Activated T-cell treated with anti-CD3 and anti-CD28 coated beads for 24 hours (primary cell): ENCODE measurements around the gene WRAP73.

Source experiments
- DNase-seq: peaks from one replicate; pipeline ENCODE4 v3.0.0-alpha.2; 2020; ENCODE audit warnings: low read depth

Gene WRAP73

GRCh38 chr1:3610527-3611169 is 39.3 kb downstream of the WRAP73 start:
- DNase-seq, result no peak

- DNase-seq, result no peak
These were observed 40.0 kb downstream of the WRAP73 start for GRCh38 chr1:3609769-3610526.

DNA sequence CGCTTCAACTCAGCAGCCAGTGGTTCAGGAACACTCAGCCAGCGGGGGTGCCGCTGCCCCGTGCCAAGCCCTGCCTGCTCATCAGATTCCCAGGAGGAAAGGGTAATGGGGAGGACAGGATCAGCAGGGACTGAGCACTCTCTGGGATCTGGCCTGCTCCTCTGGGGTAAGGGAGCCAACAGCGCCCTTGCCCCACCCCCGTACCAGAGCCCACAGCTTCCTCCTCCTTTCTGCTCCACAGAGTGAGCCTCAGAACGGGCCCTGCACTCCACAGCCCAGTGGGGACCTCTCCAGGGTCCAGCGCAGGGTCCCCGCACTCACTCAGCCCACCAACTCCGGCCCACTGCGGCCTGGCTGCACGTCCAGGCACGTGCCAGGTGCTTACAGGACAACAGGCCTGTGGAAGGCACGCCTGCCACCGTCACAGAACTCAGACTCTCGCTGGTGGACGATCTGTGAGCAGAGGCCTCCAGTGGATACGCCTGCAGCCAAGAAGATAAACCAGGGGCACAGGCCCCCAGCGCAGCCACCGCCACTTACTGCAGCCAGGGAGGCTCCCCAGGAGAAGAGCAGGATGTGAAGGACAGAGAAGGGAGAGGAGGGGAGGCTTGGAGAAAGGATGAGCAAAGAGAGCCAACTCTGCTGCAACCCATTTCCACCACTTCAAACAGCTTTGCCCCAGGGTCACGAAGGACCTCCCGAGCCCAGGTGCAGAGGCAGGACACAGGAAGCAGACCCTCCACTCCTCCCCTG is 40.7 kb downstream of the WRAP73 start:
- DNase-seq, result no peak

GRCh38 chr1:3608154-3608553 is 41.7 kb downstream of the WRAP73 start:
- no peak for DNase-seq

DNA sequence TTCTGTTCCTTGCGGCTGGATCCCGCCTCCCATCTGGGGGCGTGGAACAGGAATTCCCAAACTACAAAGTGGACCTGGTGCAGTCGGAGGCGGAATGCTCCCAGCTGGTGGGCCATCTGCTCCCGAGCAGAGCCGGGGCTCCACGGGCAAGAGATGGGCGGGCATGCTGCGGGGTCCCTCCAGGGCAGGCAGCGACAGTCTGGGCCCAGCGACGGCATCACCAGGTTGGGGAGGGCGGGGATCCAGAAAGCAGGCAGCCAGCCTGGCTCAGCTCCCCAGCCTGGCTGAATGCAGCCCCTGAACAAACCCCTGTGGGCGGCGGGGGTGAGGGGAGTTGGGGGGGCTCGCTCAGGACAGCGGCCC is 42.2 kb downstream of the WRAP73 start:
- no peak for DNase-seq

DNA sequence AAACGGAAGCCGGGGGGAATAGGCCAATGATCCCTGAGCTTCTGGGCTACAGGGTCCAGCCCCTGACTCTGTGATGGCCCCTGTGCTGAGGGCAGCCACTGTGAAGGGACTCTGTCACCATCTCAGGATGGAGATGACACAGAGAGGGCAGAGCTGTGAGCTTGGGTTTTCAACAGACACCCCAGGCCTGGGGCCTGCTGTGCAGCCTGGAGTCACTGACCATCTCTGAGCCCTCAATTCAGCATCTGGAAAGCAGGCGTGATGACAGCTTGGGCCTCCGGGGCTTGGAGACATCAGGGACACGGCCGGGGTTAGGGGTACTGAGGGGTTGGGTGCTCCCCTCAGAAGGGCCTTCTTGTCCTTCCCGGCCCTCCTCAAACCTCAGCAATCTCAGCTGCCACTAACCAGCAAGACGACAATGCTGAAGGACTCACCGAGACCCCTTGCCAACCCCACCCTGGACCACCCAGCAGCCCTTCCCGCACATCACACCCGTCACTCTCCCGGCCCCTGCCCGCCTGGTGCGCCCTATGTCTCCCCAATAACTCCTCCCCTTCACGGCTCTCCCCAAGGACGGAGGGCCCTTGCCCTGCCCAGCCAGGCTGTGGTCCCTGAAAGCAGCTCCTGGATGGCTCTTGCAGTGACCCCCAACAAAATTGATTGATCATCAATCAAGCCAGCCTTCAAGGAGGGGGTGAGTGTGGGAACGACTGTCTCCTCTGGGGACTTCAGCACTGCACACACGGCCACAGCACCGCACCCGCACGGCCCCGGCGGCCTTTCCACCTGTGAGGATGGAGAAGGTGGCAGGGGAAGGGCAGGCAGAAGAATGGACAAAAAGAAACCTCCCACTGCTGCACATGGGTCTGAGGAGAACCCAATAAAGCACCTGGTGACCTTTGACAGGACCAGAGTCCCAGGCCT is 42.9 kb downstream of the WRAP73 start:
- DNase-seq, result no peak

DNA sequence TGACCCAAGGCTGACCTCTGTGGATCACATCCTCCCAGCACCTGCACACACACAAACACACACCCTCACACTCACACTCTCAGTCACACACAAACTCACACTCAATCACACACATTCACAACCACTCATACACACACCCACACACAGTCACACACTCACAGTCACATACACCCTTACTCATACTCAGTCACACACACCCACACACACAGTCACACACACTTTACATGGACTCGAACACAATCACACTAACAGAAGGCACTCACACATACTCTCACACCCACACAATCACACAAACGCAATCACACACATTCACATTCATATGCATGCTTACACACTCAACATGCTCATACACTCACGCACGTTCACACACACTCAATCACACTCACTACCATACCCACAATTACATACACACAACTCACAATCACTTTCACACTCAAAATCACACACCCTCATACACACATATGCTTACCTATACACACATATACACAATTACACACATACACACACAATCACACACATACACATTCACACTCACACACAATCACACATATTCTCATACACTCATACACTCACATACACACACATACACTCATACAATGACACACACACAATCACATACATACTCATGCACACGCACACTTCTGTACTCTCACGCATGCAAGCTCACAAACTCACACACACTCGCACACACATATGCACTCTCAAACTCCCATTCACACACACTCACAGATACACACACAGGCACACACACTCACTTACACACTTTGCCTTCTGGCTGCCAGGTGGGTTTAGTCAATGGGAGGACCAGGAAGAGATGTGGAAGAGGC is 44.7 kb downstream of the WRAP73 start:
- no peak for DNase-seq

DNA sequence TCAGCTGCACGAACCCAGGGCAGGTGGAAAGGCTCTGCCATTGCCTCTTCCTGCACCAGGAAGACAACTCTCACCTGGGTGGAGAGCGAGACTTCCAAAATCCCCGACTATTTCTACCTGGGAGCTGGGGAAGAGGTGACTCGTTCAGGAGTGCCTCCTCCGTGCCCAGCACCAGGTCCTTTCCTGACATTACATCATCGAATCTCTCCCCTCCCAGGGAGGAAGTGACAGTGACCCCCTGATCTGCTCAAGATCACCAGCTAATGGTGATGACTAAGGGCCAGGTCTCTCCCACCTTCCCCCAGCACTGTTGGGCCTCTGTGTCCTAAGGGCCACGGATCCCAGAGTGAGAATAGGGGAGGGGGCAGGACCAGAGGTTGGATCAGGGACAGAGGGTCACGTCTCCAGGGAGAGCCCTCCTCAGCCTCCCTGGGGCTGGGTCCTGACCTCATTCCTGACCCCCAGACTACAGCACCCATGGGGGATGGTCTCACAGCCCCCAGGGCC is 45.4 kb downstream of the WRAP73 start:
- DNase-seq, result no peak

DNA sequence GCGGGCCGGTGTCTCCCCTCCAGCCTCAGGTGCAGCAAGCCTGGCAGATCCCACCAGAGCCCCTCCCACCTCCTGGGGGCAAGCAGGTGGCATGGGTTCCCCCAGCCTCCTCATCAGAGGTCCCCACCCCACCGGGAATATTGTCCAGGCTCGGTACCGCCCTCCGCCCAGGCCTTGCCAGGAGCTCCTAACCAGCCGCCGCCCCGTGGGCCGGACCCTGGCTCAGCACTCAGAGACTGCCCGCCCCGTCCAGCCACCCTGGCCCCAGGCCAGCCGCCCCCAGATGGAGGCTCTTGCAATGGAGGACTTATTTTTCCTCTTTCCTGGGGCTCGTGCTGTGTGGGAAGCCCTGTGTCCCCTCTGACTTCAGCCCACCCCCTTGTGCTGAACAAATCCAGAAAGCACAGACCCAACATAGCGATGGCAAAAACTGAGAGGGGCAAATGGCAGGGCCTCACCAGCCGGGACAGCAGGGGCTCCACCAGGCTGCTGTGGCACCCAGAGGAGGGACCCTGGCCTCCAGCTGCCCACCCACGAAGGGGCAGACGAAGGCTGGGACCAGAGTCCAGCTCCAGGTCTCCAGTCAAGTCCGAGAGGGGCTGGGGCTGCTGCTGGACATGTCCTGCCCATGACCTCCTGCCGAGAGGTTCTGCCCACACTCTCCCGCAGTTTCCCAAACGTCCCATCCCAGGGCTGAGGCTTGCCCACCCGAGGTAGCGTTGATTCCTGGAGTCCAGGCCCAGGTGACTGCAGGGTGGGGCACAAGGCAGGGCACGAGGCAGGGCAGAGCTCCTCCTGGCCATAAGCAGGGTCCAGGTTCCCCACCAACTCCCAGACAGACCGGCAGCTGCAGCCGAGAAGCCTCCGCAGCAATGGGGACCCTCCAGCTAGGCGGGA is 46.1 kb downstream of the WRAP73 start:
- no peak for DNase-seq

DNA sequence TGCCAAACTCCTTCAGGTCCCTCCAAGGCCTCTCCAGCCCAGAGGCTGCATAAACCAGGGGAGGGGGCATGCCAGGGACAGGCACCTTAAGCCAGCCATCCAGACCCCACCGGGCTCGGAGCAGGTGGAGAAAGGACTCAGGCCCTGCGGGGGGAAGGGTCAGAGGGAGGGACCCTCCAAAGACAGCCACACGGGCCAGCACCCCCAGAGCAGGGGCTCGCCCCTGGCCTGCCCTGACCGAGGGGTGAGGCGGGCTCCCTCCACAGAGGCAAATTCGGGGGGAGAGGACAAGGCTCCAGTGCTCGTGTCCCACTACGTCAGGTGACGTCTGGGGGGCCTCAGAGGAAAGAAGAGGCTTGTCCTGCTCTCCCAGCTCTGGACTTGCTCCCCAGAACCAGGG is 46.7 kb downstream of the WRAP73 start:
- DNase-seq, result no peak

DNA sequence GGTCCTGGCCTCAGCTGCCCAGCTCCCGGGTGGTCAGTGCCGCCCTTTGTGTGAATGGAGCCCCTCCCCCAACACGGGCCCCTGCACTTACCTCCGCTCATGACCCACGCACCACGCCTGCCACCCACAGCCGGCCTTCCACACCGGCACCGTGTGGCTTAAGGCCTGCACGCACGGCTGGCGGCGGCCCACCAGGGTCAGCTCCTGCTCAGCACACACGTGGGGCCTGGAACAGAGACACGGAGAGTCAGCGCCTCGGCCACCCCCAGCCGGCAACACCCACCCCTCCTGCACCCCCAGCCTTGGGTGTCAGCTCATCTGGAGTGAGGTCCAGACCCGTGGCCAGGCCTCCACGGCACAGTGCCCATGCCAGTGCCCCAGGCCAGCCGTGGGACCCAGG is 47.5 kb downstream of the WRAP73 start:
- DNase-seq, result no peak

DNA sequence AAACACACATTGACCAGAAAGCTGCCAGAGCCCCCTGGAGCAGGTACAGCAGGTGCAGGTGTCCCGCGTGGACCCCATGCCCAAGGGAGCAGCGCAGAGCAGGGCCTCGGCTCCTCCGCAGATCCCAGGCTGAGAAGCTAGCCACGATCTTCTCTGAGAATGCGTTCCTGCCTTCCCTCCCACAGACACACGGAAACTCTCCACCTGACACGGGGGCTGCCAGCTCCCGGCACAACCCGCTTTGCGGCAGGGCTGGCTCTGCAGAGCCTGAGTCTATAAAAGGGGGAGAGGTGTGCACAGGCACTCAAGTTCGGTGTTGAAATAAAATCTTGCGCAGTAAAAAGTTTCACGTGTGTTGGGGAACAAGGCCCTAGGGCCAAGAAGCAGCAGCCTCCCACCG is 48.2 kb downstream of the WRAP73 start:
- no peak for DNase-seq

- no peak for DNase-seq
These were observed 49.5 kb downstream of the WRAP73 start for GRCh38 chr1:3600354-3600753.

GRCh38 chr1:3599816-3600215 is 50.1 kb downstream of the WRAP73 start:
- DNase-seq, result no peak

GRCh38 chr1:3599286-3599811 is 50.6 kb downstream of the WRAP73 start:
- no peak for DNase-seq

- DNase-seq, result no peak
These were observed 51.2 kb downstream of the WRAP73 start for GRCh38 chr1:3598522-3599285.

GRCh38 chr1:3598051-3598491 is 51.8 kb downstream of the WRAP73 start:
- no peak for DNase-seq

GRCh38 chr1:3597599-3597964 is 52.3 kb downstream of the WRAP73 start:
- no peak for DNase-seq
